ENCODE results near the gene BAHCC1. TPM values are rescaled to one million over a fixed set of nuclear protein-coding genes. Genes with fewer than 3 reads are reported as not detected.

BAHCC1 gene
- total RNA-seq, 1 experiment from 2014 or later = 9.9 TPM

DNA sequence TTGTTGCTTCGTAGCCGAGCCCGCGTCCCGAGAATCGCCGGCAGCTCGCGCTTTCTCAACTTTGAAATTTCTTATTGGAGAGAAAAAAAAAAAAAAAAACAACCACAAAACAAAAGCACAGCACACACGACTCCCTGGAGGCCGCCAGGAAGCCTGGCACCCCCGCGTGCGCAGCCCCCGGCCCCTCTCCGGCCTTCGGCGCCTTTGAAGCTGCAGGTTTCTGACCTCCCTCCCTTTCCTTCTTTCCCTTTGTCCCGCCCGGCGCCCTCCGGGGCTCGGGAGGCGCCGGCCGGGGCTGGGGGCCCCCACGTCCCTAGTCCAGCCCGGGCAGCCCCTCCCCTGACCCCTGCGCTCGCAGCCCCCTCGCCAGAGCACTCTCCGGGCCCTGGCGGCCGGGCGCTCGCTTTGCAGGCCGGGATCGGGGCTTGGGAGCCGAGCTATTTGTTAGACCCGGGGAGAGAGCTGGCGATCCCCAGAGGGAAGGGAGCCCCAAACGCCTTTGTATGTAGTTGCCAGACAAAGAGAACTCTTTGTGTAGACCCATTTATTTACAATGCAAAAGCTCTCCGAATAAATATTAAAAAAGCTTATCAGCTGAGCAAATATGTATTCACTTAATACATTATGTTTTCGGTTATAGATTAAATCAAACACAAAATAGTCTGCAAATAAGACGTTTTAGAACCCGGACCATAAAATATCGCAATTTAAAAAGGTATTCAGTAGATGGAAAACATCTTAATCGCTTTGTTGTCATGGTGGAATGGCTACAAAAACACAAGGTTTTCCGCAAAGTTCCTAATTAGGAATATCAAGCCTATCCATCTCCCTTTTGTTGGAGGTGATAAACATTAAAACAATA lies 2.3 kb downstream of the BAHCC1 start:
- H3K9me3 ChIP-seq (ENCODE audit: low read length) = no peaks in the 10 kb centered on the region
- H3F3A ChIP-seq (ENCODE audit: low read length, unreplicated experiment) = no peaks in the 10 kb centered on the region
- intact Hi-C loops (cut with micrococcal nuclease) = loop anchor here (10.0 kb wide), 2 partner anchors 117 to 143 kb away; partner anchors contain the start of gene ACTG1
- no peaks in the 10 kb centered on the region for H4K20me1 ChIP-seq (ENCODE audit: low read length)
- peaks cover 25% of the 10 kb centered on the region for H3K4me1 ChIP-seq (ENCODE audit: insufficient read depth, low read length)
- no peak for ATAC-seq
- ChIA-PET POLR2A (ENCODE audit: unreplicated experiment) (interaction anchor here (0.6 kb wide), 1 partner anchor 29 kb away, joined by 3 read pairs; no protein-coding TSS in a partner anchor), CTCF (interaction anchor here (0.6 to 1.5 kb wide), 3 partner anchors 32 to 143 kb away, joined by 3 to 5 read pairs (median 4); no protein-coding TSS in a partner anchor)
- peak; percentile 62 for DNase-seq
- no peaks in the 10 kb centered on the region for H3K9me2 ChIP-seq (replicated peaks; ENCODE audit: low read length)
- H3K4me2 ChIP-seq (ENCODE audit: low read length) = peak overlapping the region; percentile 100
- peak overlapping the region; percentile 80 for H3K27ac ChIP-seq (ENCODE audit: low read length)
- peaks cover 81% of the 10 kb centered on the region for H3K79me2 ChIP-seq (ENCODE audit: low read length)
- TF ChIP-seq EZH2 (IDR thresholded peaks at IDR 0.05; ENCODE audit: low read length, unreplicated experiment) (no peak), EZH2phosphoT487 (IDR thresholded peaks at IDR 0.05; ENCODE audit: borderline replicate concordance, low read length) (no peak)
- TF ChIP-seq, protein P1, sequence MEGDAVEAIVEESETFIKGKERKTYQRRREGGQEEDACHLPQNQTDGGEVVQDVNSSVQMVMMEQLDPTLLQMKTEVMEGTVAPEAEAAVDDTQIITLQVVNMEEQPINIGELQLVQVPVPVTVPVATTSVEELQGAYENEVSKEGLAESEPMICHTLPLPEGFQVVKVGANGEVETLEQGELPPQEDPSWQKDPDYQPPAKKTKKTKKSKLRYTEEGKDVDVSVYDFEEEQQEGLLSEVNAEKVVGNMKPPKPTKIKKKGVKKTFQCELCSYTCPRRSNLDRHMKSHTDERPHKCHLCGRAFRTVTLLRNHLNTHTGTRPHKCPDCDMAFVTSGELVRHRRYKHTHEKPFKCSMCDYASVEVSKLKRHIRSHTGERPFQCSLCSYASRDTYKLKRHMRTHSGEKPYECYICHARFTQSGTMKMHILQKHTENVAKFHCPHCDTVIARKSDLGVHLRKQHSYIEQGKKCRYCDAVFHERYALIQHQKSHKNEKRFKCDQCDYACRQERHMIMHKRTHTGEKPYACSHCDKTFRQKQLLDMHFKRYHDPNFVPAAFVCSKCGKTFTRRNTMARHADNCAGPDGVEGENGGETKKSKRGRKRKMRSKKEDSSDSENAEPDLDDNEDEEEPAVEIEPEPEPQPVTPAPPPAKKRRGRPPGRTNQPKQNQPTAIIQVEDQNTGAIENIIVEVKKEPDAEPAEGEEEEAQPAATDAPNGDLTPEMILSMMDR (conservative IDR thresholded peaks at IDR 0.05; ENCODE audit: low read depth, low read length) = 0 out of 2 replicates have a peak, but pooled peaks have one; percentile 7
- H3K4me3 ChIP-seq (ENCODE audit: low read length) = peak overlapping the region; percentile 98
- H3K27me3 ChIP-seq (ENCODE audit: low read length) = no peaks in the 10 kb centered on the region
- no peaks in the 10 kb centered on the region for H3K36me3 ChIP-seq (ENCODE audit: low read depth, low read length)
- TSS peak; percentile 58 for BruUV-seq (replicated peaks)
- H3K9ac ChIP-seq (ENCODE audit: low read length) = peak overlapping the region; percentile 95
- peak overlapping the region; percentile 71 for H2AFZ ChIP-seq (ENCODE audit: low read length)

DNA sequence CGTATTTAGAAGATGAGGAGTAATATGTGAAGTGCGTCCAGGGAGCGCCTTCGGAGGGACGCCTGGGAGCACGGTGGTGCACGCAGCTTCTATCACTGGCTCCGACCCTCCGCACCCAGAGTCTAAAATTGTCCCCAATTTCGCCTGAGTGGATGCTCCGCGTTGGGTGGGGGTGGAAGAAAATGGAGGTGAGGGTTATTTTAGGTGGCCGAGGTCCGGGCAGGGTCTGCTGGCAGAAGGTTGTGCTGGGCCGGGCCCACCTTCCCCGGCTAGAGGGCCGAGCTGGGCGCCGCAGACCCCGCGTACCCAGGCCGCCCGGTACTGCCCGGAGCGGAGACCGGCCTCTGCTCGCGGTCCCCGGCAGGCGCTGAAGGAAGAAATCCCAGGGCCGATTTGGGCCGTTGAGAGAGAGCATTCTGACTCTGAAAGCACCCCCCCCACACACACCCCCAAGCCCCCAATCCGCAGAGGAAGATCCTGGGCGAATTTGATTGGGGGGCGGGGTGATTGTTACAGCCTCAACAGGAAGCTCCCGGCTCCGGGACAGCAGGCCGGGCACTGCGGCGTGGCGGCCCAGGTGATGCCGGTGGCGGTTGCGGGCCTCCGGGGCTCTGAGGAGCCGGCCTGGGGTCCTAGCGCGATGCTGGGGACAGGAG lies 3.0 kb downstream of the BAHCC1 start:
- no peaks in the 10 kb centered on the region for H3K9me3 ChIP-seq (ENCODE audit: low read length)
- ATAC-seq (no peak; the same call in 1 of the 2 replicates), DNase-seq (peak; percentile 47)
- H3K4me3 ChIP-seq (ENCODE audit: low read length) = peak overlapping the region; percentile 98
- no peaks in the 10 kb centered on the region for H3F3A ChIP-seq (ENCODE audit: low read length, unreplicated experiment)
- POLR2A ChIA-PET (ENCODE audit: unreplicated experiment) = interaction anchor here (0.5 kb wide), 1 partner anchor 143 kb away, joined by 4 read pairs; no protein-coding TSS in a partner anchor
- intact Hi-C loops (cut with micrococcal nuclease) = loop anchor here (10.0 kb wide), 2 partner anchors 116 to 144 kb away; partner anchors contain the start of gene ACTG1
- peak overlapping the region; percentile 80 for H3K27ac ChIP-seq (ENCODE audit: low read length)
- H2AFZ ChIP-seq (ENCODE audit: low read length) = peak overlapping the region; percentile 71; the same call in 1 of the 2 replicates
- H3K4me1 ChIP-seq (ENCODE audit: insufficient read depth, low read length) = peaks cover 21% of the 10 kb centered on the region
- peak overlapping the region; percentile 100 for H3K4me2 ChIP-seq (ENCODE audit: low read length)
- peaks cover 79% of the 10 kb centered on the region for H3K79me2 ChIP-seq (ENCODE audit: low read length)
- no TSS peak for BruUV-seq (replicated peaks)
- H3K27me3 ChIP-seq (ENCODE audit: low read length) = no peaks in the 10 kb centered on the region
- CTCF ChIA-PET = interaction anchor here (0.6 kb wide), 1 partner anchor 110 kb away, joined by 5 read pairs; no protein-coding TSS in a partner anchor
- no peaks in the 10 kb centered on the region for H3K9me2 ChIP-seq (replicated peaks; ENCODE audit: low read length)
- peak overlapping the region; percentile 95 for H3K9ac ChIP-seq (ENCODE audit: low read length)
- H3K36me3 ChIP-seq (ENCODE audit: low read depth, low read length) = no peaks in the 10 kb centered on the region
- TF ChIP-seq EZH2phosphoT487 (IDR thresholded peaks at IDR 0.05; ENCODE audit: borderline replicate concordance, low read length) (no peak), EZH2 (IDR thresholded peaks at IDR 0.05; ENCODE audit: low read length, unreplicated experiment) (no peak)
- TF ChIP-seq, protein P1 (conservative IDR thresholded peaks at IDR 0.05; ENCODE audit: low read depth, low read length) = no peak
- H4K20me1 ChIP-seq (ENCODE audit: low read length) = no peaks in the 10 kb centered on the region
